Lower leg skin (tissue), 4 donors: ENCODE data around the gene ACOX3. TPM values are rescaled to one million over a fixed set of nuclear protein-coding genes. Genes with fewer than 3 reads are reported as not detected.
"Not testable (repeated sequence)": the region's sequence is repeated elsewhere in the genome, so short reads cannot be mapped to it uniquely, and the experiment has no call there.

ENCODE experiments used
- DNase-seq, 2 donors: peaks; one replicate each; pipeline ENCODE4 v3.0.0-alpha.2; 2019; ENCODE audit warnings: low spot score in 2 of 2
- H3K4me3 ChIP-seq: fragments of 200-600 bp; sonication (generic); 2 replicates; pipeline ENCODE4 v1.5.1; 2017; ENCODE audit warnings: mild to moderate bottlenecking, low read depth; ENCODE audit not compliant: poor library complexity, severe bottlenecking
- CTCF ChIP-seq, 3 donors: fragments of 450-650 bp; IDR thresholded peaks; one replicate each; pipeline ENCODE4 v1.5.1; 2016; ENCODE audit warnings: antibody characterized with exemption in 3 of 3, mild to moderate bottlenecking in 3 of 3, moderate library complexity in 2 of 3
- POLR2A ChIP-seq, 2 donors: fragments of 450-650 bp; IDR thresholded peaks; one replicate each; pipeline ENCODE4 v1.6.1; 2016 to 2017; ENCODE audit warnings: antibody characterized with exemption in 2 of 2, mild to moderate bottlenecking in 1 of 2, moderate library complexity in 1 of 2
- WGBS, 2 donors: methylation state at CpG; one replicate each; pipeline ENCODE4 v1.1.5; 2018; 5-methylcytosine and 5-hydroxymethylcytosine counted together
- intact Hi-C: fragments of 100-400 bp; cut with DNase I; formaldehyde crosslinking; loops from one replicate; pipeline ENCODE4 v1.15.0; 2023; ENCODE audit warnings: low total_unique reads
- total RNA-seq, 4 donors: library from RNA; depleted of rRNA; stranded (reverse); fragments of >200 nt; gene quantifications; one replicate each; pipeline ENCODE4 v1.1.0, GENCODE V29; 2016

The ACOX3 gene
- total RNA-seq, 4 donors from 2014 or later = 37.5 to 55.9 (median 41.2) TPM

GRCh38 chr4:8343967-8344331 lies 96.6 kb downstream of the ACOX3 start:
- intact Hi-C loops = no loop called here
- no peak overlapping the region for H3K4me3 ChIP-seq
- DNase-seq = no peak
- TF ChIP-seq POLR2A (IDR thresholded peaks at IDR 0.05) (no peak), CTCF (IDR thresholded peaks at IDR 0.05) (no peak)
- 92 to 96% methylated on average over 7 to 11 of the region's 11 CpGs for WGBS, 2 donors

GRCh38 chr4:8343262-8343966 lies 97.1 kb downstream of the ACOX3 start:
- H3K4me3 ChIP-seq = no peak overlapping the region
- DNase-seq = peak in 1 of 2 donors; percentile 83
- WGBS, 2 donors = 67 to 75% methylated on average over 27 to 28 of the region's 28 CpGs
- intact Hi-C loops = no loop called here
- TF ChIP-seq CTCF (IDR thresholded peaks at IDR 0.05) = no peak
- TF ChIP-seq POLR2A (IDR thresholded peaks at IDR 0.05) = no peak

GRCh38 chr4:8342651-8343261 lies 97.8 kb downstream of the ACOX3 start:
- peak in 1 of 2 donors; percentile 81 for DNase-seq

GRCh38 chr4:8341691-8342090 lies 98.8 kb downstream of the ACOX3 start:
- H3K4me3 ChIP-seq = no peak overlapping the region
- intact Hi-C loops = no loop called here
- peak in 1 of 2 donors; percentile 87 for DNase-seq
- TF ChIP-seq POLR2A (IDR thresholded peaks at IDR 0.05) (no peak), CTCF (IDR thresholded peaks at IDR 0.05) (no peak)
- 70 to 84% methylated on average over 10 of the region's 10 CpGs for WGBS, 2 donors

More at GRCh38 chr4:8342651-8343261, 97.8 kb downstream of the ACOX3 start:
- H3K4me3 ChIP-seq = no peak overlapping the region
- TF ChIP-seq POLR2A (IDR thresholded peaks at IDR 0.05) (no peak), CTCF (IDR thresholded peaks at IDR 0.05) (no peak)
- WGBS, 2 donors = 85% methylated on average over 16 of the region's 16 CpGs
- intact Hi-C loops = no loop called here

GRCh38 chr4:8341281-8341680 lies 99.2 kb downstream of the ACOX3 start:
- intact Hi-C loops, H3K4me3 ChIP-seq: not testable (repeated sequence)
- 55 to 66% methylated on average over 7 of the region's 7 CpGs for WGBS, 2 donors
- DNase-seq = peak in 1 of 2 donors; percentile 63

- no peak overlapping the region for H3K4me3 ChIP-seq
- WGBS, 2 donors = 45 to 63% methylated on average over 8 of the region's 8 CpGs
- peak; percentile 74 to 94 for DNase-seq
- TF ChIP-seq CTCF (IDR thresholded peaks at IDR 0.05) = no peak
- TF ChIP-seq POLR2A (IDR thresholded peaks at IDR 0.05) = no peak
- intact Hi-C loops = no loop called here
Measured at GRCh38 chr4:8340781-8341241, 99.7 kb downstream of the ACOX3 start.
